Immature natural killer cell (primary cell): ENCODE data around the gene SLC12A3. TPM values are rescaled to one million over a fixed set of nuclear protein-coding genes. Genes with fewer than 3 reads are reported as not detected.

Source experiments
- DNase-seq, 3 donors: peaks; one replicate each; pipeline ENCODE4 v3.0.0; 2022; ENCODE audit warnings: mixed read lengths in 1 of 3
- H3K27ac Mint-ChIP-seq, 6 donors: one replicate each; pipeline ENCODE4 v1.8.0; 2020; ENCODE audit warnings: mixed read lengths in 6 of 6, mild to moderate bottlenecking in 5 of 6, inconsistent platforms in 4 of 6, moderate library complexity in 3 of 6
- H3K27me3 Mint-ChIP-seq, 3 donors: one replicate each; pipeline ENCODE4 v1.8.0; 2020 to 2021; ENCODE audit warnings: low read depth in 3 of 3, mild to moderate bottlenecking in 3 of 3, mixed read lengths in 3 of 3, moderate library complexity in 3 of 3, inconsistent platforms in 1 of 3
- H3K36me3 Mint-ChIP-seq, 3 donors: one replicate each; pipeline ENCODE4 v1.8.0; 2020; ENCODE audit warnings: mixed read lengths in 3 of 3, inconsistent platforms in 2 of 3, mild to moderate bottlenecking in 2 of 3
- H3K4me1 Mint-ChIP-seq, 2 donors: one replicate each; pipeline ENCODE4 v1.8.0; 2020; ENCODE audit warnings: inconsistent platforms in 2 of 2, mild to moderate bottlenecking in 2 of 2, mixed read lengths in 2 of 2, moderate library complexity in 1 of 2
- H3K4me3 Mint-ChIP-seq, 5 donors: one replicate each; pipeline ENCODE4 v1.8.0; 2020; ENCODE audit warnings: mild to moderate bottlenecking in 5 of 5, mixed read lengths in 5 of 5, inconsistent platforms in 3 of 5, moderate library complexity in 3 of 5
- H3K9me3 Mint-ChIP-seq, 6 donors: one replicate each; pipeline ENCODE4 v1.8.0; 2020; ENCODE audit warnings: mild to moderate bottlenecking in 6 of 6, mixed read lengths in 6 of 6, inconsistent platforms in 4 of 6, moderate library complexity in 3 of 6
- polyA plus RNA-seq, 3 donors: library from polyadenylated mRNA; unstranded; fragments of 300-500 nt; fragmentation: Illumina TruSeq; gene quantifications; one replicate each; pipeline ENCODE4 v1.2.3, GENCODE V29; 2021

The SLC12A3 gene
- polyA plus RNA-seq, 3 donors from 2014 or later, result 0.51 TPM; not detected in 2

- Mint-ChIP-seq H3K27ac (peak overlapping the region; percentile 6 to 79 (median 74)), H3K4me1 (peaks cover 12 to 14% of the 10 kb centered on the region in 2 donors), H3K27me3 (peaks cover 7 to 14% (median 9%) of the 10 kb centered on the region in 3 donors), H3K36me3 (peaks cover 0 to 4% (median 0%) of the 10 kb centered on the region in 3 donors), H3K9me3 (no peaks in the 10 kb centered on the region), H3K4me3 (peak overlapping the region in 4 of 5 donors; percentile 18 to 68 (median 42))
- DNase-seq, result peak; percentile 16 to 39 (median 27)
Measured at GRCh38 chr16:56916571-56917403, 51.8 kb downstream of the SLC12A3 start.

- H3K36me3 Mint-ChIP-seq, result peaks cover 0 to 4% (median 0%) of the 10 kb centered on the region in 3 donors
- H3K4me3 Mint-ChIP-seq, result no peak overlapping the region
- peaks cover 4 to 13% (median 10%) of the 10 kb centered on the region in 3 donors for H3K27me3 Mint-ChIP-seq
- H3K9me3 Mint-ChIP-seq, result no peaks in the 10 kb centered on the region
- H3K27ac Mint-ChIP-seq, result no peak overlapping the region
- H3K4me1 Mint-ChIP-seq, result peaks cover 12 to 15% of the 10 kb centered on the region in 2 donors
- DNase-seq, result no peak
Measured at GRCh38 chr16:56918467-56919012, 53.5 kb downstream of the SLC12A3 start.

- peaks cover 0 to 4% (median 0%) of the 10 kb centered on the region in 3 donors for H3K36me3 Mint-ChIP-seq
- DNase-seq, result no peak
- H3K27ac Mint-ChIP-seq, result no peak overlapping the region
- H3K4me1 Mint-ChIP-seq, result peaks cover 16 to 22% of the 10 kb centered on the region in 2 donors
- peaks cover 4 to 15% (median 10%) of the 10 kb centered on the region in 3 donors for H3K27me3 Mint-ChIP-seq
- H3K4me3 Mint-ChIP-seq, result no peak overlapping the region
- H3K9me3 Mint-ChIP-seq, result no peaks in the 10 kb centered on the region
Measured at GRCh38 chr16:56919099-56919800, 54.2 kb downstream of the SLC12A3 start.

GRCh38 chr16:56921571-56921970 is 56.6 kb downstream of the SLC12A3 start:
- Mint-ChIP-seq H3K4me3 (no peak overlapping the region), H3K9me3 (no peaks in the 10 kb centered on the region), H3K4me1 (peaks cover 20 to 31% of the 10 kb centered on the region in 2 donors), H3K27ac (no peak overlapping the region), H3K36me3 (peaks cover 0 to 4% (median 0%) of the 10 kb centered on the region in 3 donors), H3K27me3 (peaks cover 5 to 18% (median 10%) of the 10 kb centered on the region in 3 donors)
- no peak for DNase-seq

GRCh38 chr16:56923481-56924091 is 58.6 kb downstream of the SLC12A3 start:
- H3K36me3 Mint-ChIP-seq, result no peaks in the 10 kb centered on the region
- DNase-seq, result no peak
- peaks cover 5 to 14% (median 6%) of the 10 kb centered on the region in 3 donors for H3K27me3 Mint-ChIP-seq
- no peak overlapping the region for H3K27ac Mint-ChIP-seq
- no peak overlapping the region for H3K4me3 Mint-ChIP-seq
- no peaks in the 10 kb centered on the region for H3K9me3 Mint-ChIP-seq
- peaks cover 9 to 19% of the 10 kb centered on the region in 2 donors for H3K4me1 Mint-ChIP-seq

DNA sequence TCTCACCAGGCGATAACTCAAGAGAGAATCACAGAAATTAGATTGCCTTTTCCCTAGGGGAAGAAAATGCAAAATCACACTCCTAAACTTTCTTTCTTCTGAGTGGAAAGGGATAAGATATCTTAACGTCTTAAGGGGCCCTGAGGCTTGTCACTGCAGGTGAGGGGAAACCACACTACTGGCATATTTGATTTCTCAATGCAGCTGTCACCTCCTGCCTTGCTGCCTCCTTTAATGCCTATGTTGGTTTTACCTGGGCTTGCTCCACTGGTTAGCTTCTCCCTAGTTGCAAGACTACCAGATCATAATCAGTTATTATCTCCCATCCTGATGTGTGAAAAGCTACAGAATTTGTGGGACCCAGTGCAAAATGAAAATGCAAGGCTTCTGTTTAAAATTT is 62.5 kb downstream of the SLC12A3 start:
- Mint-ChIP-seq H3K4me3 (no peak overlapping the region), H3K27me3 (peaks cover 9 to 20% (median 13%) of the 10 kb centered on the region in 3 donors), H3K4me1 (peaks cover 14 to 29% of the 10 kb centered on the region in 2 donors), H3K9me3 (no peaks in the 10 kb centered on the region), H3K36me3 (no peaks in the 10 kb centered on the region), H3K27ac (no peak overlapping the region)
- DNase-seq, result no peak

- Mint-ChIP-seq H3K4me1 (peaks cover 25 to 36% of the 10 kb centered on the region in 2 donors), H3K27me3 (peaks cover 19 to 23% (median 19%) of the 10 kb centered on the region in 3 donors), H3K36me3 (no peaks in the 10 kb centered on the region), H3K27ac (no peak overlapping the region), H3K9me3 (no peaks in the 10 kb centered on the region), H3K4me3 (no peak overlapping the region)
- DNase-seq, result no peak
Measured at GRCh38 chr16:56929639-56930038, 64.6 kb downstream of the SLC12A3 start.

- Mint-ChIP-seq H3K4me3 (peak overlapping the region; percentile 97 to 98 (median 98)), H3K27ac (peak overlapping the region; percentile 89 to 98 (median 96)), H3K9me3 (no peaks in the 10 kb centered on the region), H3K4me1 (peaks cover 34 to 40% of the 10 kb centered on the region in 2 donors), H3K36me3 (peaks cover 0 to 9% (median 4%) of the 10 kb centered on the region in 3 donors), H3K27me3 (peaks cover 18 to 21% (median 19%) of the 10 kb centered on the region in 3 donors)
- DNase-seq, result no peak
Measured at GRCh38 chr16:56930486-56931270, 65.7 kb downstream of the SLC12A3 start.

DNA sequence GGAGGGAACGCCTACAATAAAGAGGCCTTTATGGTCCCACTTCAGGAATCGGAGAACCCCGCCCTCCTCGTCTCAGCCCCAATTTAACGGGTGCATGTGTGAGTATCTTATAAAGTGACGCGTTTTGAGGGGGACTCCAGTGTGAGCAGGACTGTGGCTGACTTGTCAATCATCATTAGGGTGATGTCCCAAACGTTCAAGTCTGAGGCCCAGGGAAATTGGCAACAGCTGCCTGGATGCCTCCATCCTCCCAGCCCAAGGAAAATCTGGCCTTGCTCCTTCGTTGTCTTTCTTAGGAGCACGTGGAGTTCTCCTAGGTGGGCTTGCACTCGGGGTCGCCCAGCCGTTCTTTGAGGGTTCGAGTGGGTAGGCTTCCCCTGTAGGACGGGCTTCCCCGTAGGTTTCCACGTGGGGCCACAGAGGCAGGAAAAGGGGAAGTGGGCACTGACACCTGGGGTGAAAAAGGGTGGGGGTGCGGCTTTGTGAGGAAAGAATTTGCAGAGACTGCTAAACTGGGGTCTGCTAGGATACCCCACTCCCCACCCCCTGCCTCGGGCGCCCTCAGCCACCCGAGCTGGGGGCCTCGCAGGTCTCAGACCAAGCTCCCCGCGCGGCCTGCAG is 66.4 kb downstream of the SLC12A3 start:
- Mint-ChIP-seq H3K27ac (peak overlapping the region; percentile 89 to 98 (median 96)), H3K9me3 (no peaks in the 10 kb centered on the region), H3K4me3 (peak overlapping the region; percentile 97 to 98 (median 98)), H3K4me1 (peaks cover 36 to 45% of the 10 kb centered on the region in 2 donors), H3K27me3 (peaks cover 18 to 19% (median 18%) of the 10 kb centered on the region in 3 donors), H3K36me3 (peaks cover 0 to 9% (median 8%) of the 10 kb centered on the region in 3 donors)
- no peak for DNase-seq

DNA sequence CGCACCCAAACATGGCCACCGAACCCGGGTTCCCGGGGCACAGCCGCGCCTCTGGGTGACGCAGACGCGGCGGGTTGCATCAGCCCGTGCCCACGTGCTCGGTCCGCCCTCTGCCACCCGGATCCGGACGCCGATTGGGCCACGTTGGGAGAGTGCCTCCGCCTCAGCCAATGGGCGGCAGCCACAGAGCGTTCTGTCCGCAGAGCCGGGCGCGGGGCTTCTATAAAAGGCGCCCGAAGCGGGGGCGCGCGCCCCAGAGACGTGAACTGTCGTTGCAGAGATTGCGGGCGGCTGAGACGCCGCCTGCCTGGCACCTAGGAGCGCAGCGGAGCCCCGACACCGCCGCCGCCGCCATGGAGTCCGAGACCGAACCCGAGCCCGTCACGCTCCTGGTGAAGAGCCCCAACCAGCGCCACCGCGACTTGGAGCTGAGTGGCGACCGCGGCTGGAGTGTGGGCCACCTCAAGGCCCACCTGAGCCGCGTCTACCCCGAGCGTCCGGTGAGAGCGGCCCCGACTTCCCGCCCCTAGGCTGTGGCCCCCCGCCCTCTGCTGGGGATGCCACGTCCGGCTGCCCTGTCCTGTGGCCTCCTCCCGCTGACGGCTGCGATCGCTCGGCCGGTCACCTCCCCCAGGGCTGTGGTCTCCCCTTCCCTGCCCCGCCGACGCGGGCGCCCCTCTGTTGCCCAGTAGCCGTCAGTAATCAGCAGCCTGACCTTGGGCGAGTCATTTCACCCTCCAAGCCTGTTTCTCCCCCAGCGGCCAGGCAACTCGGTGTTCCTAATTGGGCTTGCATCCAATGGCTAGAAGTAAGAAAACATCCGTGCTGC is 67.1 kb downstream of the SLC12A3 start, which contains the start of gene HERPUD1:
Gene HERPUD1 (plus strand): TSS at position 251 of the 829 bp plus-strand sequence. CDS start 103 bp downstream, at position 354.
- DNase-seq, result peak; percentile 98 to 99 (median 99)
- peak within 1 kb of the TSS; percentile 97 to 98 (median 98) for H3K4me3 Mint-ChIP-seq
- H3K27ac Mint-ChIP-seq, result peak within 1 kb of the TSS; percentile 95 to 98 (median 97)
- no peaks in the 10 kb centered on the region for H3K9me3 Mint-ChIP-seq
- peaks cover 0 to 15% (median 14%) of the 10 kb centered on the region in 3 donors for H3K36me3 Mint-ChIP-seq
- peaks cover 18 to 19% (median 18%) of the 10 kb centered on the region in 3 donors for H3K27me3 Mint-ChIP-seq
- peaks cover 41 to 52% of the 10 kb centered on the region in 2 donors for H3K4me1 Mint-ChIP-seq

GRCh38 chr16:56932721-56933619 is 68.0 kb downstream of the SLC12A3 start:
- H3K4me3 Mint-ChIP-seq, result peak overlapping the region; percentile 97 to 98 (median 98)
- peaks cover 0 to 23% (median 21%) of the 10 kb centered on the region in 3 donors for H3K36me3 Mint-ChIP-seq
- DNase-seq, result peak; percentile 57 to 60 (median 57)
- H3K9me3 Mint-ChIP-seq, result no peaks in the 10 kb centered on the region
- H3K27ac Mint-ChIP-seq, result peak overlapping the region; percentile 95 to 98 (median 97)
- H3K4me1 Mint-ChIP-seq, result peaks cover 44 to 61% of the 10 kb centered on the region in 2 donors
- peaks cover 18 to 19% (median 18%) of the 10 kb centered on the region in 3 donors for H3K27me3 Mint-ChIP-seq
